Esophagus muscularis mucosa (tissue), 3 donors: ENCODE results near the gene CCNI.

ENCODE experiments used
- POLR2A ChIP-seq: fragments of 450-650 bp; IDR thresholded peaks from one replicate; pipeline ENCODE4 v1.6.1; 2017; ENCODE audit warnings: antibody characterized with exemption, moderate library complexity, mild to moderate bottlenecking, low read depth
- TF ChIP-seq, protein P1 (sequence below), 3 experiments: fragments of 200-600 bp in 2 of 3; fragments of 450-650 bp in 1 of 3; sonication (generic) in 2 of 3; IDR thresholded peaks; one replicate each; pipeline ENCODE4 v1.5.1; 2017 to 2019; ENCODE audit warnings: antibody characterized with exemption in 3 of 3, mild to moderate bottlenecking in 2 of 3, moderate library complexity in 1 of 3

- TF ChIP-seq, protein P1, sequence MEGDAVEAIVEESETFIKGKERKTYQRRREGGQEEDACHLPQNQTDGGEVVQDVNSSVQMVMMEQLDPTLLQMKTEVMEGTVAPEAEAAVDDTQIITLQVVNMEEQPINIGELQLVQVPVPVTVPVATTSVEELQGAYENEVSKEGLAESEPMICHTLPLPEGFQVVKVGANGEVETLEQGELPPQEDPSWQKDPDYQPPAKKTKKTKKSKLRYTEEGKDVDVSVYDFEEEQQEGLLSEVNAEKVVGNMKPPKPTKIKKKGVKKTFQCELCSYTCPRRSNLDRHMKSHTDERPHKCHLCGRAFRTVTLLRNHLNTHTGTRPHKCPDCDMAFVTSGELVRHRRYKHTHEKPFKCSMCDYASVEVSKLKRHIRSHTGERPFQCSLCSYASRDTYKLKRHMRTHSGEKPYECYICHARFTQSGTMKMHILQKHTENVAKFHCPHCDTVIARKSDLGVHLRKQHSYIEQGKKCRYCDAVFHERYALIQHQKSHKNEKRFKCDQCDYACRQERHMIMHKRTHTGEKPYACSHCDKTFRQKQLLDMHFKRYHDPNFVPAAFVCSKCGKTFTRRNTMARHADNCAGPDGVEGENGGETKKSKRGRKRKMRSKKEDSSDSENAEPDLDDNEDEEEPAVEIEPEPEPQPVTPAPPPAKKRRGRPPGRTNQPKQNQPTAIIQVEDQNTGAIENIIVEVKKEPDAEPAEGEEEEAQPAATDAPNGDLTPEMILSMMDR (IDR thresholded peaks at IDR 0.05), result no peak
- no peak for TF ChIP-seq POLR2A
These were observed 3.5 kb downstream of the CCNI start for GRCh38 chr4:77072195-77072753.
